B cell (primary cell): ENCODE data around the gene SMARCD1.

Source experiments
- EZH2 ChIP-seq: IDR thresholded peaks from 2 replicates; pipeline ENCODE4 v1.6.1; 2012; ENCODE audit warnings: borderline replicate concordance, low read depth, mild to moderate bottlenecking, moderate library complexity, low read length; ENCODE audit not compliant: insufficient read depth, poor library complexity, severe bottlenecking
- TF ChIP-seq, protein P1 (sequence below): fragments of 200-600 bp; IDR thresholded peaks from one replicate; pipeline ENCODE4 v1.8.0; 2022; ENCODE audit warnings: antibody characterized with exemption, mild to moderate bottlenecking

DNA sequence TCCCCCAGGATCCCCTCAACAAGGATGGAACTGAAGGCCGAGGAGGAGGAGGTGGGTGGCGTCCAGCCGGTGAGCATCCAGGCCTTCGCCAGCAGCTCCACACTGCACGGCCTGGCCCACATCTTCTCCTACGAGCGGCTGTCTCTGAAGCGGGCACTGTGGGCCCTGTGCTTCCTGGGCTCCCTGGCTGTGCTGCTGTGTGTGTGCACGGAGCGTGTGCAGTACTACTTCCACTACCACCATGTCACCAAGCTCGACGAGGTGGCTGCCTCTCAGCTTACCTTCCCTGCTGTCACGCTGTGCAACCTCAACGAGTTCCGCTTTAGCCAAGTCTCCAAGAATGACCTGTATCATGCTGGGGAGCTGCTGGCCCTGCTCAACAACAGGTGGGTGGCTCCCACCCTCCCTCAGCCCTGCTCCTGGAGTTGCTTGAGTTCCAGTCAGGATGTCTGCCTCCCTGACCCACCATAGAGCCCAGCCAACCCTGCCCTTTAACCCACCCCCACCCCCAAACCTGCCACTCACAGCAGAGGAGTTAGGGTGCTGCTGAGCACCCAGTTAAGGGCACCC is 26.3 kb upstream of the SMARCD1 start:
- TF ChIP-seq, protein P1, sequence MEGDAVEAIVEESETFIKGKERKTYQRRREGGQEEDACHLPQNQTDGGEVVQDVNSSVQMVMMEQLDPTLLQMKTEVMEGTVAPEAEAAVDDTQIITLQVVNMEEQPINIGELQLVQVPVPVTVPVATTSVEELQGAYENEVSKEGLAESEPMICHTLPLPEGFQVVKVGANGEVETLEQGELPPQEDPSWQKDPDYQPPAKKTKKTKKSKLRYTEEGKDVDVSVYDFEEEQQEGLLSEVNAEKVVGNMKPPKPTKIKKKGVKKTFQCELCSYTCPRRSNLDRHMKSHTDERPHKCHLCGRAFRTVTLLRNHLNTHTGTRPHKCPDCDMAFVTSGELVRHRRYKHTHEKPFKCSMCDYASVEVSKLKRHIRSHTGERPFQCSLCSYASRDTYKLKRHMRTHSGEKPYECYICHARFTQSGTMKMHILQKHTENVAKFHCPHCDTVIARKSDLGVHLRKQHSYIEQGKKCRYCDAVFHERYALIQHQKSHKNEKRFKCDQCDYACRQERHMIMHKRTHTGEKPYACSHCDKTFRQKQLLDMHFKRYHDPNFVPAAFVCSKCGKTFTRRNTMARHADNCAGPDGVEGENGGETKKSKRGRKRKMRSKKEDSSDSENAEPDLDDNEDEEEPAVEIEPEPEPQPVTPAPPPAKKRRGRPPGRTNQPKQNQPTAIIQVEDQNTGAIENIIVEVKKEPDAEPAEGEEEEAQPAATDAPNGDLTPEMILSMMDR, result no peak
- TF ChIP-seq EZH2, result no peak
